Hippocampal formation (tissue), 2 donors: Measurements from ENCODE around the gene GET3.
"Not testable (repeated sequence)": the region's sequence is repeated elsewhere in the genome, so short reads cannot be mapped to it uniquely, and the experiment has no call there.

Source experiments
- DNase-seq, 2 donors: peaks; one replicate each; lab custom pipeline; 2025; lab: John Stamatoyannopoulos, UW

The GET3 gene

GRCh38 chr19:12792051-12792852 lies 55.0 kb downstream of the GET3 start:
- DNase-seq = peak; percentile 29 to 46

DNA sequence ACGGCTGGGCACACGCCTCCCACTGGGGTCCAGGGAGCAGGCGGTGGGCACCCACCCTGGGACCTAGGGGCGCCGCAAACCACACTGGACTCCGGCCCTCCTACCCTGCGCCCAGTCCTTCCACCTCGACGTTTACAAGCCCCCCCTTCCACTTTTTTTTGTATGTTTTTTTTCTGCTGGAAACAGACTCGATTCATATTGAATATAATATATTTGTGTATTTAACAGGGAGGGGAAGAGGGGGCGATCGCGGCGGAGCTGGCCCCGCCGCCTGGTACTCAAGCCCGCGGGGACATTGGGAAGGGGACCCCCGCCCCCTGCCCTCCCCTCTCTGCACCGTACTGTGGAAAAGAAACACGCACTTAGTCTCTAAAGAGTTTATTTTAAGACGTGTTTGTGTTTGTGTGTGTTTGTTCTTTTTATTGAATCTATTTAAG lies 55.6 kb downstream of the GET3 start:
- DNase-seq = no peak

- DNase-seq = peak; percentile 80 to 89
Measured at GRCh38 chr19:12793290-12794195, 56.2 kb downstream of the GET3 start.

- no peak for DNase-seq
Measured at GRCh38 chr19:12794196-12794941, 57.1 kb downstream of the GET3 start.

GRCh38 chr19:12794971-12795381 lies 57.7 kb downstream of the GET3 start:
- DNase-seq = no peak

- DNase-seq = peak; percentile 60 to 68
Measured at GRCh38 chr19:12796146-12797071, 59.1 kb downstream of the GET3 start.

GRCh38 chr19:12797141-12797587 lies 59.9 kb downstream of the GET3 start:
- no peak for DNase-seq

GRCh38 chr19:12797607-12798006 lies 60.3 kb downstream of the GET3 start:
- DNase-seq = not testable (repeated sequence)
